Measurements from ENCODE around the gene ROBO2.

Gene ROBO2

GRCh38 chr3:77262361-77262760 is 222.5 kb downstream of the ROBO2 start:
- ChIA-PET POLR2A (no interaction called here), CTCF (interaction anchor here (1.4 to 1.5 kb wide), 2 partner anchors 11 to 30 kb away, joined by 3 read pairs; no protein-coding TSS in a partner anchor)
- TF ChIP-seq, protein P1, sequence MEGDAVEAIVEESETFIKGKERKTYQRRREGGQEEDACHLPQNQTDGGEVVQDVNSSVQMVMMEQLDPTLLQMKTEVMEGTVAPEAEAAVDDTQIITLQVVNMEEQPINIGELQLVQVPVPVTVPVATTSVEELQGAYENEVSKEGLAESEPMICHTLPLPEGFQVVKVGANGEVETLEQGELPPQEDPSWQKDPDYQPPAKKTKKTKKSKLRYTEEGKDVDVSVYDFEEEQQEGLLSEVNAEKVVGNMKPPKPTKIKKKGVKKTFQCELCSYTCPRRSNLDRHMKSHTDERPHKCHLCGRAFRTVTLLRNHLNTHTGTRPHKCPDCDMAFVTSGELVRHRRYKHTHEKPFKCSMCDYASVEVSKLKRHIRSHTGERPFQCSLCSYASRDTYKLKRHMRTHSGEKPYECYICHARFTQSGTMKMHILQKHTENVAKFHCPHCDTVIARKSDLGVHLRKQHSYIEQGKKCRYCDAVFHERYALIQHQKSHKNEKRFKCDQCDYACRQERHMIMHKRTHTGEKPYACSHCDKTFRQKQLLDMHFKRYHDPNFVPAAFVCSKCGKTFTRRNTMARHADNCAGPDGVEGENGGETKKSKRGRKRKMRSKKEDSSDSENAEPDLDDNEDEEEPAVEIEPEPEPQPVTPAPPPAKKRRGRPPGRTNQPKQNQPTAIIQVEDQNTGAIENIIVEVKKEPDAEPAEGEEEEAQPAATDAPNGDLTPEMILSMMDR (IDR thresholded peaks at IDR 0.05; ENCODE audit: control extremely low read depth, extremely low read depth, low read depth, missing control alignments): no peak
- no peak for DNase-seq (ENCODE audit: extremely low spot score)

DNA sequence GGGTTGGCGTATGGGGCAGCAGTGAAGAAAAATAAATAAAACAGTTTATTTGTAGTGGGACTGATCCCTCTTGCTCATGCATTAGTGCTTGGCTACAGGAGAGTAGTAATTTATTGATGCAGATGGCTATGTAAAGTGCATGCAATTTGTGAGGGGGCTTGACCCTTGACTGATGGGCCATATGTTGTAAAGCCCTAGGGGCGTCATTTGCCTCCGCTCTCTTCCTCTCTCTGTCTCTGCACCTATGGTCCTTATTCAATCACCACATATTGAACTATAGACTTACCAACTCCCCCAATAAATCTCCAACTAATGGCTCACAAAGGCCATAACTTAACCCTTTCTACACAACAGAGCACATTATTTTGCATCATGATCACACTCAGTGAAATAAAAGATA is 227.7 kb downstream of the ROBO2 start:
- ChIA-PET POLR2A (no interaction called here), CTCF (no interaction called here)
- TF ChIP-seq, protein P1 (IDR thresholded peaks at IDR 0.05; ENCODE audit: control extremely low read depth, extremely low read depth, low read depth, missing control alignments): no peak
- DNase-seq (ENCODE audit: extremely low spot score): no peak

DNA sequence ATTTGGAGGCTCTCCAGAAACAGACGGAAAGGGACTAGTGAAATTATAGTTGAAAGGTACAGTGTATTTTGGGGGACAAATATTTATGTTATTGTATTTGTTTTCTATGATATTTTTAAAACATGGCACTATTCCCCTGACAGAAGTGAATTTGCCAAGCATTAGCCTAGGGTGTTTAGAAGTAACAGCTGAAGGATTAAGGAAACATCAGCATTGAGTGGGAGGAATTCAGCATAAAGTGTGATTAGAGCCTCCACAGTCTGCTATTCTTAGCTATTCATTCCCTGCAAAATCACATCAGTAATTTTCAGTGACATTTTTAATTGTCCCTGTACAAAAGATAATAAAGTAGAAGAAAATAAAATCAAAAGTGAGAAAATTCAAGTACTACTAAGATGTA is 231.4 kb downstream of the ROBO2 start:
- TF ChIP-seq, protein P1 (IDR thresholded peaks at IDR 0.05; ENCODE audit: control extremely low read depth, extremely low read depth, low read depth, missing control alignments): no peak
- DNase-seq (ENCODE audit: extremely low spot score): no peak
- ChIA-PET CTCF (interaction anchor here (1.3 kb wide), 1 partner anchor 14 kb away, joined by 3 read pairs; no protein-coding TSS in a partner anchor), POLR2A (no interaction called here)

- TF ChIP-seq, protein P1 (IDR thresholded peaks at IDR 0.05; ENCODE audit: control extremely low read depth, extremely low read depth, low read depth, missing control alignments): no peak
- POLR2A ChIA-PET: no interaction called here
- DNase-seq (ENCODE audit: extremely low spot score): no peak
- CTCF ChIA-PET: interaction anchor here (1.3 kb wide), 1 partner anchor 14 kb away, joined by 3 read pairs; no protein-coding TSS in a partner anchor
These were observed 231.8 kb downstream of the ROBO2 start for GRCh38 chr3:77271711-77272110.

GRCh38 chr3:77279276-77279675 is 239.4 kb downstream of the ROBO2 start:
- CTCF ChIA-PET: no interaction called here
- no peak for DNase-seq (ENCODE audit: extremely low spot score)
- POLR2A ChIA-PET: no interaction called here
- TF ChIP-seq, protein P1 (IDR thresholded peaks at IDR 0.05; ENCODE audit: control extremely low read depth, extremely low read depth, low read depth, missing control alignments): no peak

DNA sequence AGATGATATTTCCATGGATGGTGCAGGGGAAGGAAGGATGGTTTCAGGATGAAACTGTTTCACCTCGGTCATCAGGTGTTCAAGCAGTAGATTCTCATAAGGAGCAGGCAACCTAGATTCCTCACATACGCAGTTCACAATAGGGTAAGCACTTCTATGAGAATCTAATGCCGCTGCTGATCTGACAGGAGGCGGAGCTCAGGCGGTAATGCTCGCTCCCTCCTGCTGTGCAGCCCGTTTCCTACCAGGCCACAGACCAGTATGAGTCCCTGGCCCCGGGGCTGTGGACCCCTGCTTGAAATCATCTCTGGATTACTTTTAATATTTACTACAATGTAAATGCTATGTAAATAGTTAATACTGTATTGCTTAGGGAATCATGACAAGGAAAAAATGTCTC is 241.8 kb downstream of the ROBO2 start:
- no peak for DNase-seq (ENCODE audit: extremely low spot score)

More for the DNA sequence above, 241.8 kb downstream of the ROBO2 start:
- CTCF ChIA-PET: no interaction called here
- POLR2A ChIA-PET: no interaction called here
- TF ChIP-seq, protein P1 (IDR thresholded peaks at IDR 0.05; ENCODE audit: control extremely low read depth, extremely low read depth, low read depth, missing control alignments): no peak

Data from GM10248 (cell line).